OCI-LY3 (cell line): Measurements from ENCODE around the gene TCTN1.

Experiments
- H2AFZ ChIP-seq: fragments of 200-600, 300-600 bp; shearing (Covaris generic); 2 replicates; pipeline ENCODE4 v1.6.0; 2014; ENCODE audit warnings: antibody characterized with exemption, low read depth, low read length
- H3K27ac ChIP-seq: fragments of 200-600, 300-600 bp; sonication (generic); 2 replicates; pipeline ENCODE4 v1.5.1; 2014; ENCODE audit warnings: mild to moderate bottlenecking, low read length, moderate library complexity, mixed read lengths
- H3K27me3 ChIP-seq: fragments of 200-600, 300-600 bp; sonication (generic); 2 replicates; pipeline ENCODE4 v1.6.1; 2014; ENCODE audit warnings: low read depth, low read length, mixed read lengths
- H3K36me3 ChIP-seq: fragments of 200-600, 300-600 bp; sonication (generic); replicated peaks from 2 replicates; pipeline ENCODE3; 2014; ENCODE audit warnings: low read depth, low read length, mixed read lengths
- H3K4me1 ChIP-seq: fragments of 300-600, 200-600 bp; sonication (generic); 2 replicates; pipeline ENCODE4 v1.6.1; 2014; ENCODE audit warnings: low read length, mixed read lengths
- H3K4me2 ChIP-seq: fragments of 200-600, 300-600 bp; sonication (generic); 2 replicates; pipeline ENCODE4 v1.6.1; 2014; ENCODE audit warnings: low read length, mixed read lengths
- H3K4me3 ChIP-seq: fragments of 300-600, 200-600 bp; sonication (generic); 2 replicates; pipeline ENCODE4 v1.5.1; 2014; ENCODE audit warnings: antibody characterized with exemption, mild to moderate bottlenecking, low read length, moderate library complexity
- H3K79me2 ChIP-seq: fragments of 300-600, 200-600 bp; shearing (Covaris generic); 2 replicates; pipeline ENCODE4 v1.6.1; 2014; ENCODE audit warnings: mild to moderate bottlenecking, low read length, mixed read lengths
- H3K9ac ChIP-seq: fragments of 300-600, 200-600 bp; shearing (Covaris generic); 2 replicates; pipeline ENCODE4 v1.6.0; 2014; ENCODE audit warnings: mild to moderate bottlenecking, low read length, moderate library complexity
- H3K9me3 ChIP-seq: fragments of 200-600, 300-600 bp; shearing (Covaris generic); 2 replicates; pipeline ENCODE4 v1.6.1; 2014; ENCODE audit warnings: low read length, mixed read lengths; ENCODE audit not compliant: insufficient read depth
- H4K20me1 ChIP-seq: fragments of 200-600, 300-600 bp; sonication (generic); 2 replicates; pipeline ENCODE4 v1.6.1; 2016; ENCODE audit warnings: low read length, mixed read lengths; ENCODE audit not compliant: insufficient read depth
- EZH2phosphoT487 ChIP-seq: fragments of 200-600 bp; shearing (Covaris generic); IDR thresholded peaks from 2 replicates; pipeline ENCODE4 v1.6.1; 2018; ENCODE audit warnings: antibody characterized with exemption, mixed run types, low read depth
- TF ChIP-seq, protein P1 (sequence below): fragments of 200-600, 300-600 bp; sonication (generic); IDR thresholded peaks from 2 replicates; pipeline ENCODE4 v1.5.1; 2014; ENCODE audit warnings: antibody characterized with exemption, low read length, low read depth

Gene TCTN1

DNA sequence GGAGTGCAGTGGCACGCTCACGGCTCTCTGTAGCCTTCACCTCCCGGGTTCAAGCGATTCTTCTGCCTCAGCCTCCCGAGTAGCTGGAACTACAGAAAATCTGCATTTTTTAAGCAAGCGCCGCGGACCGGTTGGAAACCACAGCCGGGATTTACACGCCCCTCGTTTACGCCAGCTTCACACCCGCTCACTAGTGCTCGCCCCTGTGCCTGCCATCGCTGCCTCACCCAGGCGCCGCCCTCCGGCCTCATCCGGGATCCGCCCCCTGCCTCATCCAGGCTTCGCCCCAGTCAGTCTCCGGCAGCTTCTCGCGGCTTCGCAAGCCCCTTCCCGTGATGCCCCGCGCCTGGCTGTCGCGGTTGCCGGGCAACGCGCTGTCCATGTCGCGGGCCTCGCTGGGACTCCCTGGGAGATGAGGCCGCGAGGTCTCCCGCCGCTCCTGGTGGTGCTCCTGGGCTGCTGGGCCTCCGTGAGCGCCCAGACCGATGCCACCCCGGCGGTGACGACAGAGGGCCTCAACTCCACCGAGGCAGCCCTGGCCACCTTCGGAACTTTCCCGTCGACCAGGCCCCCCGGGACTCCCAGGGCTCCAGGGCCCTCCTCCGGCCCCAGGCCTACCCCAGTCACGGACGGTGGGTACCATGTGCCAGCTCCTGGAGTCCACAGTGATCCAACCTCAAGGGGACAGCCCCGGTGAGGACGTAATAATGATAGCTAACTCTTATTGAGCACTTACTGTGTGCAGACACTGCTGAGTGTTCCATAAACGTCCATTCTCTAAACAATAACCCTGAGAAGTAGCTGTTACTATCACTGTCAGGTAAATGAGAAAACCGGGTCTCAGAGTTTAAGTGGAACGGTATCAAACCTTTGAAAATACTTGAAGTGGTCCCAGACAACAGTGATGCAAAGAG lies at the start of gene TCTN1:
TCTN1 (plus strand) TSS at position 359 of the 914 bp plus-strand sequence; CDS start at position 413, 54 bp downstream.
- Histone ChIP-seq H3K27me3 (no peaks in the 10 kb centered on the region), H3K4me1 (peaks cover 22% of the 10 kb centered on the region), H3K4me2 (peak within 1 kb of the TSS; percentile 68), H4K20me1 (no peaks in the 10 kb centered on the region), H3K9ac (peak within 1 kb of the TSS; percentile 71), H3K36me3 (peaks cover 6% of the 10 kb centered on the region), H3K4me3 (peak within 1 kb of the TSS; percentile 84), H2AFZ (peak within 1 kb of the TSS; percentile 62), H3K79me2 (no peaks in the 10 kb centered on the region), H3K9me3 (no peaks in the 10 kb centered on the region), H3K27ac (peak within 1 kb of the TSS; percentile 2; the same call in 1 of the 2 replicates)
- TF ChIP-seq, protein P1, sequence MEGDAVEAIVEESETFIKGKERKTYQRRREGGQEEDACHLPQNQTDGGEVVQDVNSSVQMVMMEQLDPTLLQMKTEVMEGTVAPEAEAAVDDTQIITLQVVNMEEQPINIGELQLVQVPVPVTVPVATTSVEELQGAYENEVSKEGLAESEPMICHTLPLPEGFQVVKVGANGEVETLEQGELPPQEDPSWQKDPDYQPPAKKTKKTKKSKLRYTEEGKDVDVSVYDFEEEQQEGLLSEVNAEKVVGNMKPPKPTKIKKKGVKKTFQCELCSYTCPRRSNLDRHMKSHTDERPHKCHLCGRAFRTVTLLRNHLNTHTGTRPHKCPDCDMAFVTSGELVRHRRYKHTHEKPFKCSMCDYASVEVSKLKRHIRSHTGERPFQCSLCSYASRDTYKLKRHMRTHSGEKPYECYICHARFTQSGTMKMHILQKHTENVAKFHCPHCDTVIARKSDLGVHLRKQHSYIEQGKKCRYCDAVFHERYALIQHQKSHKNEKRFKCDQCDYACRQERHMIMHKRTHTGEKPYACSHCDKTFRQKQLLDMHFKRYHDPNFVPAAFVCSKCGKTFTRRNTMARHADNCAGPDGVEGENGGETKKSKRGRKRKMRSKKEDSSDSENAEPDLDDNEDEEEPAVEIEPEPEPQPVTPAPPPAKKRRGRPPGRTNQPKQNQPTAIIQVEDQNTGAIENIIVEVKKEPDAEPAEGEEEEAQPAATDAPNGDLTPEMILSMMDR, result no peak
- TF ChIP-seq EZH2phosphoT487, result no peak

DNA sequence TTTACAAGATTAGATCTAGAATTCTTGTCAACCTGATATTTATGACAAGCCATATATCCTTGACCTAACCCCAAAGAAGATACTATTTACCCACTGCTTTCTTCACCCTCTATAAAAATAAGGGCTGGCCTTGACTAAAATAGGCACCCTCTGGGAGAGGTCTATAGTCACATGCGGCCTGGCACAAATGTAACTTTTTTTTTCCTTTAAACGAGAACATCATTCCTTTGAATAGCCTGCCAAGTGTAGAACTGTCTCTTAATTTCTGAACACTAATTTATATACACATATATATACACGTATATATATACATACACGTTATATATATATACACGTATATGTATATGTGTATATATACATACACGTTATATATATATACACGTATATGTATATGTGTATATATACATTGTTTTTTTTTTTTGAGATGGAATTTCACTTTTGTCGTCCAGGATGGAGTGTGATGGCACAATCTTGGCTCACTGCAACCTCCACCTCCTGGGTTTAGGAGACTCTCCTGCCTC lies 49.4 kb upstream of the TCTN1 start:
- H3K4me1 ChIP-seq, result peaks cover 27% of the 10 kb centered on the region
- no peak overlapping the region for H3K4me3 ChIP-seq
- H3K27me3 ChIP-seq, result no peaks in the 10 kb centered on the region
- peaks cover 99% of the 10 kb centered on the region for H3K79me2 ChIP-seq
- no peak overlapping the region for H3K27ac ChIP-seq
- no peak overlapping the region for H3K9ac ChIP-seq
- peaks cover 90% of the 10 kb centered on the region for H4K20me1 ChIP-seq
- no peak for TF ChIP-seq EZH2phosphoT487
- TF ChIP-seq, protein P1, result no peak
- H2AFZ ChIP-seq, result no peak overlapping the region
- H3K4me2 ChIP-seq, result no peak overlapping the region
- peaks cover 3% of the 10 kb centered on the region for H3K9me3 ChIP-seq
- H3K36me3 ChIP-seq, result peaks cover 6% of the 10 kb centered on the region

DNA sequence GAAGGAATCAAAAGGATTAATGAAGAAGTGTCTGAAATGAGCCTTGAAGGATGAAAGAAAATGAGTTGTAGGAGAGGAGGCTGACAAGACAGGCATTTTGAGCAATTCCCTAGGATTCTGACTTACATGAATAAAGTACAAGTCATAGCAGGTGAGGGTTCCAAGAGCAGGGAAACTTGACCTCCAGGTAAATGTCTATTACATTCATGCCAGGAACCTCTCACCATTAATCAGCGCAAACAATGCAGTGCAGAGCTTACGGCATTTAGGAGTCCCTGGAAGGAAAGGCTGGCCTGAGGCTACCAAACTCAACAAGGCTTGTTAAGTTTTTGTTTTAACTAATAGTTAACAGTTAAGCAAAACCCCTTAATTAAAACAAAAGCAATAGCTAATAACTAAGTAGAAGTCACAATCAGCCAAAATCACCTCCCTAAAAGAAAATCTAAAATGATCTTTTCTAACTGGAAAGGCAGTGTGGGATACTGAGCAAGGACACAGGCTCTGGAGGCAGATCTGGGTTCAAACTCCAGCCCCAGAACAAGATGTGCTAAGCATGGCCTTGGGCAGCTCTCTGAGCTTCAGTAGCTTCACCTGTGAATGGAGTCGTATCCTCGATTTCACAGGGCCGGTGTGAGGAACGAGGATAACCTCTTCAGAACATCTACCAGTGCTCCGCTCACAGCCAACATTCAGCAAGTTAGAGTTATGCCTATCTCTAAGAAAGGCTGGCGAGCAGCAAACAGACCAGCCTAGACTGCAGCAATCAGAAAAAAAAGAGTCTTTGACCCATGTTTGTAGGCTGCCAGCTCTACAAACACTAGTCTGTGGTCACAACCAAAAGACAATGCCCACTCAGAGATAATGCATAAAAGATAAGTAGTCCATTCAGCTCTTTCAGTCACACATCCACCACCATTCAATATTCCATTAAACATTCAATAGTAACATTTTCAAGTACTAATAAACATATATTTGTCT lies 47.7 kb upstream of the TCTN1 start:
- H3K4me1 ChIP-seq, result peaks cover 27% of the 10 kb centered on the region
- H3K4me2 ChIP-seq, result no peak overlapping the region

More for the DNA sequence above, 47.7 kb upstream of the TCTN1 start:
- H4K20me1 ChIP-seq, result peaks cover 77% of the 10 kb centered on the region
- TF ChIP-seq EZH2phosphoT487, result no peak
- TF ChIP-seq, protein P1, result no peak
- peaks cover 87% of the 10 kb centered on the region for H3K79me2 ChIP-seq
- H2AFZ ChIP-seq, result no peak overlapping the region
- no peak overlapping the region for H3K4me3 ChIP-seq
- H3K9me3 ChIP-seq, result peaks cover 7% of the 10 kb centered on the region
- no peak overlapping the region for H3K27ac ChIP-seq
- H3K36me3 ChIP-seq, result peaks cover 8% of the 10 kb centered on the region
- no peak overlapping the region for H3K9ac ChIP-seq
- no peaks in the 10 kb centered on the region for H3K27me3 ChIP-seq
